ENCODE results near the gene TENT5A.
"Not testable (repeated sequence)": the region's sequence is repeated elsewhere in the genome, so short reads cannot be mapped to it uniquely, and the experiment has no call there.

TENT5A gene

GRCh38 chr6:81749707-81750106 lies 2.8 kb downstream of the TENT5A start:
- H3K27me3 ChIP-seq (ENCODE audit: insufficient read depth, low read depth, severe bottlenecking), result no peaks in the 10 kb centered on the region
- no peak overlapping the region for H3K27ac ChIP-seq
- no peaks in the 10 kb centered on the region for H3K36me3 ChIP-seq
- no peaks in the 10 kb centered on the region for H3K9me3 ChIP-seq (ENCODE audit: severe bottlenecking)
- TF ChIP-seq, protein P1, sequence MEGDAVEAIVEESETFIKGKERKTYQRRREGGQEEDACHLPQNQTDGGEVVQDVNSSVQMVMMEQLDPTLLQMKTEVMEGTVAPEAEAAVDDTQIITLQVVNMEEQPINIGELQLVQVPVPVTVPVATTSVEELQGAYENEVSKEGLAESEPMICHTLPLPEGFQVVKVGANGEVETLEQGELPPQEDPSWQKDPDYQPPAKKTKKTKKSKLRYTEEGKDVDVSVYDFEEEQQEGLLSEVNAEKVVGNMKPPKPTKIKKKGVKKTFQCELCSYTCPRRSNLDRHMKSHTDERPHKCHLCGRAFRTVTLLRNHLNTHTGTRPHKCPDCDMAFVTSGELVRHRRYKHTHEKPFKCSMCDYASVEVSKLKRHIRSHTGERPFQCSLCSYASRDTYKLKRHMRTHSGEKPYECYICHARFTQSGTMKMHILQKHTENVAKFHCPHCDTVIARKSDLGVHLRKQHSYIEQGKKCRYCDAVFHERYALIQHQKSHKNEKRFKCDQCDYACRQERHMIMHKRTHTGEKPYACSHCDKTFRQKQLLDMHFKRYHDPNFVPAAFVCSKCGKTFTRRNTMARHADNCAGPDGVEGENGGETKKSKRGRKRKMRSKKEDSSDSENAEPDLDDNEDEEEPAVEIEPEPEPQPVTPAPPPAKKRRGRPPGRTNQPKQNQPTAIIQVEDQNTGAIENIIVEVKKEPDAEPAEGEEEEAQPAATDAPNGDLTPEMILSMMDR (IDR thresholded peaks at IDR 0.05; ENCODE audit: low read depth, low read length), result no peak
- DNase-seq, result no peak
- no peak overlapping the region for H3K4me3 ChIP-seq (ENCODE audit: low read depth, low read length)

DNA sequence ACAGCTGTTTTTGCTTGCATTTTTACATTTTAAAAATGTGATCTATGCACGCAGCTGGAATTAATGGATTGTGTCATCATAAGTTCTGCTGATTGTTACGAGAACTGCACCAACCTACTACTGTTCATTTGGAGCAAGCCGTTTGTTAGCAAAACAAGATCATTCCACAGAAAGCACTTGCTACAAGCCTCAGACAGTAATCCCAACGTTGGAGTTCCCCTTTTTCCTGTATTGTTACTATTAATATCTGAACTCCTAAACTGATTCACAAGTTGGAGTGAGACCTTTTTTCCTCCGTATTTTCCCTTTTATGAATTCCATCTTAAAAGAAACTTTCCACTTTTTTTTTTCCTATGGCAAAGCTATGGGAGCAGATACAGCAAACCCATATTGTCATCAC lies 3.5 kb downstream of the TENT5A start:
- Histone ChIP-seq H3K27me3 (ENCODE audit: insufficient read depth, low read depth, severe bottlenecking) (no peaks in the 10 kb centered on the region), H3K4me3 (ENCODE audit: low read depth, low read length) (no peak overlapping the region), H3K9me3 (ENCODE audit: severe bottlenecking) (no peaks in the 10 kb centered on the region), H3K36me3 (no peaks in the 10 kb centered on the region), H3K27ac (no peak overlapping the region)
- DNase-seq, result no peak
- TF ChIP-seq, protein P1 (IDR thresholded peaks at IDR 0.05; ENCODE audit: low read depth, low read length), result no peak

- TF ChIP-seq, protein P1 (IDR thresholded peaks at IDR 0.05; ENCODE audit: low read depth, low read length), result no peak
- H3K27me3 ChIP-seq (ENCODE audit: insufficient read depth, low read depth, severe bottlenecking), result no peaks in the 10 kb centered on the region
- no peaks in the 10 kb centered on the region for H3K36me3 ChIP-seq
- DNase-seq, result no peak
- no peaks in the 10 kb centered on the region for H3K9me3 ChIP-seq (ENCODE audit: severe bottlenecking)
- no peak overlapping the region for H3K27ac ChIP-seq
- H3K4me3 ChIP-seq (ENCODE audit: low read depth, low read length), result no peak overlapping the region
Measured at GRCh38 chr6:81747327-81747726, 5.2 kb downstream of the TENT5A start.

- Histone ChIP-seq H3K27ac (no peak overlapping the region), H3K9me3 (ENCODE audit: severe bottlenecking) (no peaks in the 10 kb centered on the region), H3K4me3 (ENCODE audit: low read depth, low read length) (no peak overlapping the region), H3K36me3 (no peaks in the 10 kb centered on the region), H3K27me3 (ENCODE audit: insufficient read depth, low read depth, severe bottlenecking) (no peaks in the 10 kb centered on the region)
- TF ChIP-seq, protein P1 (IDR thresholded peaks at IDR 0.05; ENCODE audit: low read depth, low read length), result no peak
- DNase-seq, result no peak
Measured at GRCh38 chr6:81744131-81744530, 8.3 kb downstream of the TENT5A start.

DNA sequence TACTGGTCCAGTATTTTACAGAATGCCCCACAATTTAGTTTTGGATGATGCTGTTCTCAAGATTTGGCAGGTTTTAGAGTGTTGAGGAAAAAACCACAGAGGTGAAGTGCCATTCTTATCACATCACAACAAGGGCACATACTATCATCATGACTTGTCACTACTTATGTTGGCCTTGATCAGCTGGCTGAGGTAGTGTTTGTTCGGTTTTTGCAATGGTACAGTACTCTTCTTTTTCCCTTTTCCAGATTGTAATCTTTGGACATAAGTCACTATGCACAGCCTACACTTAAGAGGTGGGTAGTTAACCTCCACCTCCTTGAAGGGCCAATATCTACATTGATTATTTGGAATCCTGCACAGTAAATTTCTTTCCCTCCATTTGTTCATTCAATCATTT lies 8.8 kb downstream of the TENT5A start:
- Histone ChIP-seq H3K36me3 (no peaks in the 10 kb centered on the region), H3K4me3 (ENCODE audit: low read depth, low read length) (no peak overlapping the region), H3K27me3 (ENCODE audit: insufficient read depth, low read depth, severe bottlenecking) (no peaks in the 10 kb centered on the region), H3K9me3 (ENCODE audit: severe bottlenecking) (no peaks in the 10 kb centered on the region), H3K27ac (no peak overlapping the region)
- DNase-seq, result no peak
- TF ChIP-seq, protein P1 (IDR thresholded peaks at IDR 0.05; ENCODE audit: low read depth, low read length), result no peak

DNA sequence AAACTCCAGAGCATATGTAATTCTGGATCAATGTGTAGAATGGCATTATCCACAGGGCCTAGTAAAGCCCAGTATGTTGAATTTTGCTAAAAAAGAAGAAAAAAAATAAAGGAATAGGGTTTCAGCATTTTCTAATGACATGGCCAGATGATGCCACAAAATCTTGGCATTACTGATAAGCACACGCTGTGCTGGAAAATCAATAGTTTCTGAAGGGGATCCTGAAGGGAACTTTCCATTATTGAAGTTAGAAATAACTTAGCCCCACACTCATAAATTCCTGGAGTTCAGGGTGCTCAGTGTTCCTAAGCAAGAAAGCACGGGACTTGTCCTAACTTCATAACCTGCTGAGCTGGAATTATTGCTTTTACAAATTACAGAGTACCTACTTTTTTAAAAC lies 10.8 kb downstream of the TENT5A start:
- no peaks in the 10 kb centered on the region for H3K9me3 ChIP-seq (ENCODE audit: severe bottlenecking)
- DNase-seq, result no peak
- H3K27me3 ChIP-seq (ENCODE audit: insufficient read depth, low read depth, severe bottlenecking), result no peaks in the 10 kb centered on the region
- H3K36me3 ChIP-seq, result no peaks in the 10 kb centered on the region
- no peak overlapping the region for H3K27ac ChIP-seq
- TF ChIP-seq, protein P1 (IDR thresholded peaks at IDR 0.05; ENCODE audit: low read depth, low read length), result no peak
- H3K4me3 ChIP-seq (ENCODE audit: low read depth, low read length), result no peak overlapping the region

- not testable (repeated sequence) for H3K27ac ChIP-seq; H3K4me3 ChIP-seq (ENCODE audit: low read depth, low read length); H3K9me3 ChIP-seq (ENCODE audit: severe bottlenecking); H3K36me3 ChIP-seq; DNase-seq; H3K27me3 ChIP-seq (ENCODE audit: insufficient read depth, low read depth, severe bottlenecking)
Measured at GRCh38 chr6:81740591-81740990, 11.9 kb downstream of the TENT5A start.

All from WERI-Rb-1 (cell line).